HG02623 (cell line): Measurements from ENCODE around the gene EFL1.
A peak's percentile ranks its signal among the peaks of the same experiment; 100 is the strongest.

Experiments used
- ATAC-seq: cut with Tn5 transposase; IDR thresholded peaks from one replicate; pipeline ENCODE4 v1.9.1; 2021; ENCODE audit warnings: moderate library complexity; ENCODE audit not compliant: unreplicated experiment

EFL1 gene

DNA sequence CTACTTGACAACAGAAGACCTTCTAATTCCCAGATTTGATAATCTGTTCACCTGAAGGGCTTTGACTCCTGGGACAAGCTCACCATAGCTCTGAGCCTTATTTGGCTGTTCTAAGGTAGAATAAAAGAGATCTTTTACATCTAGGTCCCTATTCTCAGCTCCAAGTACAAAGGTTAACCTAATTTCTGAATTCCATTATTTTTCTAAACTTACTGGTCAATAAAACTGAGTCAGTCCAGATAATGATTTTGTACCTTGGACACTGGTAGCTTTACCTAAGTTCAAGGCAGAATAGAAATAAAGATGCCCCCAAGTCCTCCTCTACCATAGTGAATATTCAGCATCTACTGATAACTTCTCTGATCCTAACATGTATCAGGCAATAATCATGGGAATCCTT is 135.0 kb downstream of the EFL1 start:
- no peak for ATAC-seq

DNA sequence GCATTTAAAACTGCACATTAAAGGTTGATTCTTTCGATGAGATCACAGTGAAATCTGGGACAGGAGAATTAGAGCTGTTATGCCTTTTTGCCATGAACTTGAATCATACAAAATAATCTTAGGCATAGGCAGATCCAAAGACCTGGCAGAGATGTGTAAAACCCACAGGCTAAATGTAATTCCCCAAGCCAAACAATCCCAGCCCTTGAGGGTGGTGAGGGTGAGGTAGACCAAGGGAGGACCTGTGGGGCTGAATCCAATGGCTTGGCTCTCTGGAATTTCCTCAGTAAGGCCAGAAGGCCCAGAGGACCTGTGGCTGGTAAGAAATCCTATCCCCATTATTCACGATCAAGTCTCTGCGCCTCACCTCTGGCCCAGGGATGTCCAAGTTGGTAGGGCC is 136.2 kb downstream of the EFL1 start:
- ATAC-seq = no peak

DNA sequence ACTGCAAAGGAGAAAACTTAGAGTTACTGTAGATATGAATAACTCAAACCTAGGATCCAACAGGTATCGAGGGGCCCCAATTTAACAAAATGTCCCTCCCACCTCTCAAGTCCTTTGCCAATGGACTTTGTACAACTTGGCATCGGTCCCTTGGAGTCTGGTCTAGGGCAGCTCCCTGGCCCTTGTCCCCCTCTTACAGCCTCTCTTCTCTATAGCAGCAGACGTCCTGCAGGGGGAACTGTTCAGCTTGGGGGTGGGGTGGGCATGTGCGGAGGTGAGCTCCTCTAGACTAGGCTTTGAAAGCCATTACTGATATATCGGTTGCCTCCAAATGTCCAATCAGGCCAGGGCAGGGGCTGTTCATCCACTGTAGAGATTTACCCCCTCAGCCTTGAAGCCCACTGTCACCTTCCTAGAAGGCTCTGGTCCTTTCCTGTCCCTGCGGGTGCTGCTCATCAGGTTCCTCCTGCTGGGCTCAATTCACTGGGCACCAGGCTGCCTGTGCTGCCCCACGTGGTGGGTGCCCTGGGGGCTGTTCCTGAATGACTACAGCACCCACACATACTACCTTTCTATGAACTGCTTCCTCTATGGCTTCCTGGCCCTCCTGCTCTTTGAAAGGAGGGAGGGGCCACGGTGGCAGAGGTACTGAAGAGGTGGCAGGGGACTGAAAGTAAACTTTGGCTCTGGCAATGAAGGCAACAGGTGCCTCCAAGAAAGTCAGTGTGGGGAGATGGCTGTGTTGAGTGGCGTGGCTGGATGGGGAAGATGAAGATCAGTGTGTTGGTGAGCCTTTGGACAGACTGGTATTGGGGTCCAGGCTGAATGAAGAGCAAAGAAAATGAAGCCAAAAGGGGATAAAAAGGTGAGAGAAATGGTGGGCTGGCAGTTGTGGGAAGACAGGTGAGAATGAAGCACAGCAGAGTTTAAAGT is 137.9 kb downstream of the EFL1 start:
- no peak for ATAC-seq

DNA sequence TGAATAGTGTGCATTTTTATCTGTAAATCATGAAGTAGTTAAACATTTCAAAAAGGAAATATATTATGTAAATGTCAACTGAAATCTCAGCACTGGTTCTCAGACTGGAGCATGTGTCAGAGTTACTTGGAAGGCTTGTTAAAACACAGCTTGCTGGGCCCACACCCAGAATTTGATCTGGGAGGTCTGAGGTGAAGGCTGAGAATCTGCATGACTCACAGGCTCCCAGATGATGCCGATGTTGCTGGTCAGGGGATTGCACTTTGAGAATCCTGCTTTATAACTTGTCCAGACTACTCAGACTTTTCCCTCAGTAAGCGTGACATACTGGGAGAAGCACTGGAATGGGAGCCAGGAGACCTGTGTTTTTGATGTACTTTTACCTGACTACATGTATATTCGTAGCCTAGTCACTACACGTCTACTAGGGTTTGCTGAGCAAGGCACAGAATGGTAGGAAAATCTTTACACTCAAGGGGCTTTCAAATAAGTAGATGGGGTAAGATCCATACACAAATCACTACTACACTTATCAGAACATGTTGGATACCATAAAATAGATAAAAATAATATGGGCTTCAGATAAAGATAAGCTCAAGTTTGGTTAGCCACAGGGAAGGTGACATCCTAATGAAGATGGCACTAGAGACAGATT is 139.7 kb downstream of the EFL1 start:
- no peak for ATAC-seq

DNA sequence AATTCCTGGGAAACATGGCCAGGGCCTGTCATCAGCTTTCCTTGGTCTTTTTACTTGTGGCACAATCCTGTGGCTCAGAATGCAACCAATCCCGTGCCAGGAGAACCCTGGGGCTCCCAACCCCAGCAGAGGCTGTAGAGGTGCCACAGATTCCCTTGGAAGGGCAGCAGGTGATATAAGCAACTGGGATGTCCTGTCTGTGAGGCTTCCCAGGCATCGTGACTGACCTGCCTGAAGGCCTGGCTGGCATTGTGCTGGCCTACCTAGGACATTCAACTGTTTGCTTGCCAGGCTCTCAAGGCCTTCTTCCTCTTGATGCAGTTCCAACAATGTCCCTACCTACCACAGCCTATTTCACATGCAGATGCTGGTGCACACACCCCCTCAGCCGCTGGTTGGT is 144.5 kb downstream of the EFL1 start:
- ATAC-seq = no peak

DNA sequence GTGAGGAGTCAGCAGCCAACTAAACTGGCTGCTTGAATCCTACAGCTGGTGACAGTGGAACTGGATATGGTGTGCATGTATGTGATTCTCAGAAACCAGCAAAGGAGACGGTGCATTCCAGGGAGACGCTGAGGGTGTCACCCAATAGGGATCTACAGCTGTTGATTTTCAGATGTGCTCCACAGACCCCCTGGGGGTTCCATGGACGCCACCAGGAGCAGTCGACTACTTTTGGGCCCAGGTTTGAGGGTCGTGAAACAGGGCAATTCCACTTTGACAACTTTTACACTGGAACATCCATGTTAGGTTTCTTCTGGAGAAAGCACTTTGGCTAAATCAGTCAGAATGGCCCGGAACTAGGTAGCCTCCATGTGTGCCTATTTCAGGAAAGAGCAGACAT is 145.2 kb downstream of the EFL1 start:
- ATAC-seq = no peak

DNA sequence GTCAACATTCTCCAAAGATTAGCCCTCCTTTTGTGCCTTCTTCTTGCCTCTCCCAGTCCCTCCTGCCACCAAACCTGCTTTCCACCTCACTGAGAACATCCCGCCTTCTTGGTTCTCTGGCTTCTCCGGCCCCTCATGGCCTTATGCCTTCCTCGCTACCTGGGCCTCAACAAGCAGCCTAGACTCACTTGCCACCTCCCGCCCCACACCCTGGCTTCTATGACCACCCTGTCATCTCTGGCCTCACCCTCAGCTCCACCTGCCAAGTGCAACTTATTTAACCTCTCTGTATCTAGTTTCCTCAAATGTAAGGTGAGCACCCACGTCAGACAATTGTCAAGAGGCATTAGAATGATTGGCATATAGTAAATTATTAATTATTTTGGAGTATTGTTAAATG is 147.9 kb downstream of the EFL1 start:
- no peak for ATAC-seq

DNA sequence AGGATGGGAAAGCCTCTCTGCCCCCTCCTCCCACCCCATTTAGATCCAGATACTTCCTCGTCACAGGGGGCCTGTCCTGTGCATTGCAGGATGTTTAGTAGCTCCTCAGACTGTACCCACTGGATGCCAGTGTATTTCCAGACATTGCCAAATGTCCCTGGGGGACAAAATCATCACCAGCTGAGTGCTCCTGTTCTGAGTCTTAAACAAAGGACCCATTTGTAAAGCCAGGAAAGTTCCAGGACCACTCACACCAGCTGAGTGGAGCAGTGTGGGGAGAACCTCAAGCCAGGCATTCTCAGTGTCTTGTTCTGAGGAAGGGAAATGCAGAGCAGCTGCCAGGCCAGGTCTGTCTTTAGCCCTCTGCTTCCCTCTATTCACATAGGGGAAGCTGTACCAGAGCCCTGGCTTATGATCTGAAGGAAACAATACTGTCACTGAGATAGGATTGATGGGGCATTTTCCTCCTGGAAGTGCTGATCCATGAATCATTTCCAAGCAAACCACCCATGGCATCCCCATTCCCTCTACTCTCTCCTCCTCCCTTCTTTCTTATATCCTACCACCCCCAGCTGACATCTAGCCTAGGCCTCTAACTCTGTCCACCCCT is 149.3 kb downstream of the EFL1 start:
- ATAC-seq = no peak

DNA sequence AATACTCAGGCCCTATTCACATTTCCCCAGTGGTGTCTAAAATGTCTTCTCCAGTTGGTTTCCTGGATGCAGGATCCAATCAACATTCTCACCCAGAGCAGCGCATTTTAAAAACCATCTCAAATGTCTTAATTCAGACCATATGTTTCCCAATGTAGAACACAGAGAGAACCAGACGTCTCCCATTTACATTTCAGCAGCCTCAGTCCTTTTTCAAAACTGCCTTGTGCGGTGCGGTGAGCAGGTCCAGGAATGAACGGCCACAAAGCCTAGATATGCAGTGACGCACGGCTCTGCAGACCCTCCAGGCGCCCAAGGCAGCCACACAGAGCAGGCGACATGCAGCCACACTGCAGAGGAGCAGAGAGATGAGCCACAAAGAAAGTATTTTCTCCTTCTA is 150.6 kb downstream of the EFL1 start:
- no peak for ATAC-seq

DNA sequence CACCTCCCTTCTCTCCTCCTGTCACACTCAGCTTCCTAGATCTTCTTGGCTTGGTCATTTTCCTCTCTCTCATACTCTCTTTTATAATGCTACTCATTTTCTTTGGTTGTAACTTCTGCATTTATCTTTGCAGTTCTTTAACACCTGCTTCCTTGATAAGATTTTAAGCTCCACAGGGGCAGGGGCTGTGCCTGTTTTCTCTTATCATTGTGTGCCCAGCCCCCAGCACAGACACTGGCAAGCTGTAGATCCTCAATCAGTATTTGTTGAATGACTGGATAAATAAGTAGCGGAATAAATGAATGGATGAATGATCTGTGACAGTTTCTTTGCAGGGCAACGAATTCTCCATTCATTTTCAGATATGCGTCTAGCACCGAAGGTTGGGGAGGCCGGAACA is 152.4 kb downstream of the EFL1 start:
- ATAC-seq = no peak

DNA sequence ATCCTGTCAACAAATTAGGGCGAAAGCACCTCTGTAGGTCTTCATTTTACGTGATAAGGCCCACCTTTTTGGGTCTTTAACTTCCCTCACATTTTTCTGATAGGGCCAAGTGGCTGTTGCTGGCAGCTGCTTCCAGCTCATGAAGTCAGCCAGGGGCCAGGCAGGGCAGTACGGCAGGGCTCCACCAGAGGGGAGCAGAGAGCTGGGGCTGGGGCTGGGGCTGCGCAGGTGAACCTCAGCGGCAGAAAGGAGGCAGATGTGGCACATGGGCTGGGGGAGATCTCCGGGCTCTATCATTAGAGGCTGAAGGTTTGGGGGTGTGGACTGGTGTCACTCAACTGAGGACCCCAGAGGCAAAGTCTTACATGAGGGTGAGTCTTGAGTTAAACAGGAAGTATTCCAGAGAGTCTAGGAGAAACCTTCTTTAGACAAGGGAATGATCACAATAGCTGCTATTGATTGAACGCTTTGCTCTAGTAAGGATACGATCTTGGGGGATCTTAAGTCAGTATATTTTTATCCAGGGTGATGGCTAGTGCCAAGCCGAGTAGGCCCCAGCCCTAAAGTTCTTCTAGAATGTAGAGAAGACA is 153.9 kb downstream of the EFL1 start:
- peak; percentile 93 for ATAC-seq

DNA sequence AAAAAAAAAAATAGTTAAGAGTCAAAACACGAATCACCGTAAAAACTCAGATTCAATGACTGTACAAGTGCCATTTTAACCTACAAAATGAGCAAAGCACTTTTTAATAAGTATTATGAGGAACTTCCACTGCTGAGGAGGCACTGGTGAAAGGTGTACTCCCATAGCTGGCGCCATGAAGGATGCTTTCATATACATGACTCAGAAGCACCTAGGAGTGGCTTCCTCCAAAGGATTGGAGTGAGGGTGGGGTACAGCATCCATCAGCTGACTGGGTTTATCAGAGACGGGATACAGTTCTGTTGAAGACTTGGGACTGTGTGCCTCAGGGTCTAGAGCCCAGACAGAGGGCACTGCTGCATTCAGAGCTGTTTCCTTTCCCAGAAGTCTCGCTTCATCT is 155.9 kb downstream of the EFL1 start:
- ATAC-seq = no peak

DNA sequence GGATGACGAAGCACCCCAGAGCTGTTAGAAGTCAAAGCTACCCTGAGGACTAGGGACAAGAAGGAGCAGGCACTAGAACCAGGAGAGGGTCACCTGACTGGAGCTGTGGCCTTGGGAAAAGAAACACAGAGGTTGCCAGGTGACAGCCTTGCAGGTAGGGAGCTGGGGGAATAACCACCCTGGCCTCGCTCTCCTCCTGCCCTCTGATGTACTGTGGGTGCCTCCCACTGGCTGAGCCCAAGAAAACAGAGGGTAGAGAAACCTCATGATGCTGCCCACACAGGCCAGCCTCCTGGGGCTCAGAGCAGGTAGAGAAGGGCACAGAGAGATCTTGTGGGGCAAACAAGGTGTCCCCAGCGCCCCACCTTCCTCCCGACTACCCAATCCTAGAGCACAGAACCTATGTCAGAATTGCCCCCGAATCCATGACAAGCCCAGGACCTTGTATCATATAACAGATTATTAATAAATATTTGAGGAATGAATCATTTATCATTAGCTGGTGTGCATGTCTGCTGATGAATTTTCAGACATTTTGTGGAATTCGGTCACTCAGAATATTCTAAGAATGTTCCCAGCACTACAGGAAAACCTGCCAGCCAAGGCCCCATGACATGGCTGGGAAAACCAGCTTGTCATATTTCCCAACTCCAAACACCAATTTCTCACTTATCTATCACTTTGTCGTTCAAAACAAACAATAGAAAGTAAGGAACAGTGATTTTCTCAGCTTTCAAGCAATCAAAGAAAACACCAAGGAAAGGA is 156.9 kb downstream of the EFL1 start:
- no peak for ATAC-seq

DNA sequence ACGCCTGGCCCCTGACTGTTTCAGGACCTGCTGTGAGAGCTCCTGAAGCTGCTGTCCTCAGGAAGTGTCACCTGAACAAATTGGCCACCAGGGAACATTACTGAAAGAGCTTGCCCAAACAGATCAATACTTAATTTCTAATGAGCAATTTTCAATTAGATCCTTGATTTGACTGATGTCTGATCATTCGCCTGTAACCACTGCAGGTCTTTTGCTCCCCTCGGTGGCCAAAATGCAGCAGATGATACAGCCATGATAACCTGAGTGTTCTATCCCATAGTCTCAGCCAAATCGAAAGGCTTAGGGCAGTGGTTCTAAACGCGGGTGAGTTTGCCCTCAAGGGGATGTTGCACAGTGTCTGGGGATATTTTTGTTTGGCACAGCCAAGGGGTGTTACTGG is 159.1 kb downstream of the EFL1 start:
- ATAC-seq = no peak

DNA sequence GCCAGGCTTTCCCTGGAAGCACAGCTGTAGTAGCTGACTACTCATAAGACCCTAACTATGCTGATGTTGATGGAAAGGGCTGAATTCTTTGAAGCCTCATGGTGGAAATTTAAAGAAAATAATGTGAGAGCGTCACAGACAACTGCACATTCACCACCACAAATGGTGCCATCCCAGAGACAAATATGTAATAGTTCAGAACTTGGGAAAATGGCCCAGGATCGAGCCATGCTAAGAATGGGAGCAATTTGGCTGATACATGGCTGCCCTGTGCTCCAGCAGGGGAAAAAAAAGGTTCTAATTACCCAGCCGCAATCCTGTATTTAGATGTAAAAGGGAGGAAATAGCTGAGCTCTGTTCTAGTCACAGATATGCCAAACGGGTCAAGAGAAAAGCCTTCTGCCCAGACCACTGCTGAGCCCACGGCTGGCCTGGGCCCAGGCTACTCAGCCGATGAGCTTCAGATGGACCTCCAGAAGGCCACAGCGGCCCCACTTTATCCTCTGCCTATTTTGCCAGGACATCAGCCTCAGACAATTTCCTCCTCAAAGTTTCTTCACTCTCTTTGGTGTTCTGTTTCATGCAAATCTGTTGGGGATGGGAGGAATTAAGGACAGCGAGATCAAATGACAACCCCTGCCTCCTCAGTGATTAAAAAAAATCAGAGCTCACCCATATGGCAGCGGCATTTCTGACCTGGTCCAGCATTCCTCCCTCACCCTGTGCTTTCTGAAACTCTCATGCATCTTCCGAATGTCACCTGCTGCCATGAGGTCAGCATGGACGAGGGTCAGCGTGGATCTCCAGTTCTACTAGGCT is 162.2 kb downstream of the EFL1 start:
- no peak for ATAC-seq

DNA sequence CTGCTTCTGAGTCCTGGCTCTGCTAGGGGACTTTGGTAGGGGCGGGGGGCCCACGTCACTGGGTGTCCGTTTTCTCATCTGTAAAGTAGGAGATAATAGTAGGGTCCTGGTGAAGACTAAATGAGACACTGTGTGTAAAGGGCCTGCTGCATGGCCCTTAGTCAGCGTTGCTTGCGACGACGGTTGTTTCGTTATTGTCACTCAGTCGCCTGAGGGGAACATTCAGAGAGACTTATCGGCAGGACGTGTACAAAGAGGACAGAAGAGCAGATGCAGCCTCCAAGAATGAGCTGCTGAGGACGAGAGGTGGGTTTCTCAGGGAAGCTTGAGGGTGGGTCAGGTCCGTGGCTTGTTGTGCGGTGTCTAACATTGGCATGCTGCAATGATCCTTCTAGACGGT is 163.9 kb downstream of the EFL1 start:
- ATAC-seq = no peak

DNA sequence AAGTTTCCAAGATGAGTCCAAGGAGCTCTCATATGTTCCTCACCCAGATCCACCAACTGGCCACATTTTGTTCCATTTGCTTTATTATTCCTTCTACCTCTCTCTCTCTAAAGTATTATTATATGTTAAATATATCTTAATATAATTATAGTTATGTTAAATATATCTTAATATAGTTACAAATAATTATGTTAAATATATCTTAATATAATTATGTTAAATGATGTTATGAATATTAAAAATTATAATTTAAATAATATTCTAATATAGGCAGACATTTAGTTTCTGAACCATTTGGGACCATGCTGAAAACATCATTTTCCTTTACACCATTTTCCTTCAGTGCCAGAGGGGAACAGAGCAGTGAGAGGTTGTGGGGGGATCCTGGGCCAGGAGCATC is 166.7 kb downstream of the EFL1 start:
- ATAC-seq = no peak

DNA sequence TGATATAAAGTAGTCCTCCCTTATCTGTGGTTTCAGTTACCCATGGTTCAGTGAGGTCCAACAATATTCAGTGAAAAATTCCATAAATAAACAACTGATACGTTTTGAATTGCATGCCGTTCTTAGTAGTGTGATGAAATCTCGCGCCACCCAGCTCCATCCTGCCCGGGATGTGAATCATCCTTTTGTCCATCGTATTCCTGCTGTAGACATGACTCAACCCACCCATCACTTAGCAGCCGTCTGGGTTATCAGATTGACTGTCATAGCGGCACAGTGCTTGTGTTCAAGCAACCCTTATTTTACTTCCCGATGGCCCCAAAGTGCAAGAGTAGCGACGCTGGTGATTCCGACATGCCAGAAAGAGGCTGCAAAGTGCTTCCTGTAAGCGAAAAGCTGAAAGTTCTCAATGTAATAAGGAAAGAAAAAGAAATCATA is 168.7 kb downstream of the EFL1 start:
- no peak for ATAC-seq

DNA sequence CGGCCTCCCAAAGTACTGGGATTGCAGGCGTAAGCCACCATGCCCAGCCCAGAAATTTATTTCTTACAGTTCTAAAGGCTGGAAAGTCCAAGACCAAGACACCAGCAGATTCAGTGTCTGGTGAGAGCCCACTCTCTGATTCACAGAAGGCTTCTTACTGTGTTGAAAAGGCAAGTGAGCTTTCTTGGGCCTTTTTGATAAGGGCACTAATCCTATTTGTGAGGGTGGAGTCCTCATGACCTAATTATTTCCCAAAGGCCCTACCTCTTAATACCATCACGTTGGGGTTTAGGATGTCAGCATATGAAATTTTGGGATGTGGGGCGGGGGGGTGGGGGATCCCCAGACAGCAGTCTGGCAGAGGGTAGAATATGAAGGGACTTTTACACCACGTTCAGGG is 169.2 kb downstream of the EFL1 start:
- no peak for ATAC-seq

DNA sequence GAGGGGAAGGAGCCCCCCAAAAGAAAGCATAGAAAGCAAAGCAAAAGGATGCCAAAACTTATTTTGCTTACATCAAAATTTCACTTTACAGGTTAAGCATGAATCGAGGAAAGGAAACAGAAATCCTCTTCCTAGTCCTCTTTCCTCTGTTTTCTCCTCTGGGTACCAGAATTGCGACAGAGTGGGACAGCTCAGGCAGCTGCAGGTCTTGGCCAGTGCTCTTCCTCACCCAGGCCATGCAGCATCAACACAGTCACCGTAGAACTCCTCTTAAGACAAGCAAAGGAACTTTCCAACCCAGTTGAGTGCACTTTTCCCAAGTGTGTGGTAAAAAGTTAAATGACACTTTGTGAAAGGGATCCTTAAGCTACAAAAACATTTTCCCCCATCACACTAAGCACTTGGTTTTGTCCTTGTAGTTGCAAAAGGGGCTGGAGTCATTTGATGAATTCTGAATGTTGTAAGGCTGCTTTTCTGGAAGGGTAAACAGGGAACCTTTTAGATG is 170.8 kb downstream of the EFL1 start:
- no peak for ATAC-seq
